Neural cell (in vitro differentiated cells): ENCODE results near the gene SETBP1. TPM values are rescaled to one million over a fixed set of nuclear protein-coding genes. Genes with fewer than 3 reads are reported as not detected.

ENCODE experiments used
- H2AFZ ChIP-seq: fragments of 200-600, 300-800 bp; sonication (generic), shearing (Covaris generic); 2 replicates; pipeline ENCODE4 v1.6.0; 2014; ENCODE audit warnings: low read depth, mild to moderate bottlenecking, antibody characterized with exemption, low read length, moderate library complexity
- H3F3A ChIP-seq: fragments of 200-600 bp; shearing (Covaris generic); 2 replicates; pipeline ENCODE4 v1.6.1; 2016; ENCODE audit warnings: mild to moderate bottlenecking, moderate library complexity, mixed read lengths, antibody characterized with exemption, low read length; ENCODE audit not compliant: insufficient read depth, poor library complexity, severe bottlenecking
- H3K27ac ChIP-seq: fragments of 200-600, 300-800 bp; sonication (generic), shearing (Covaris generic); 2 replicates; pipeline ENCODE4 v1.5.1; 2014; ENCODE audit warnings: mild to moderate bottlenecking, low read length, moderate library complexity
- H3K27me3 ChIP-seq: fragments of 300-800, 200-600 bp; sonication (generic), shearing (Covaris generic); 2 replicates; pipeline ENCODE4 v1.6.0; 2014; ENCODE audit warnings: mild to moderate bottlenecking, low read depth, low read length, moderate library complexity; ENCODE audit not compliant: insufficient read depth
- H3K36me3 ChIP-seq: fragments of 300-800, 200-600 bp; sonication (generic), shearing (Covaris generic); 2 replicates; pipeline ENCODE4 v1.5.1; 2014; ENCODE audit warnings: mild to moderate bottlenecking, antibody characterized with exemption, low read length, moderate library complexity; ENCODE audit not compliant: insufficient read depth
- H3K4me2 ChIP-seq: fragments of 300-800, 200-600 bp; sonication (generic), shearing (Covaris generic); 2 replicates; pipeline ENCODE4 v1.6.0; 2014; ENCODE audit warnings: mild to moderate bottlenecking, low read length
- H3K4me3 ChIP-seq: fragments of 300-800, 200-600 bp; sonication (generic), shearing (Covaris generic); 2 replicates; pipeline ENCODE4 v1.5.1; 2014; ENCODE audit warnings: mild to moderate bottlenecking, low read length, moderate library complexity
- H3K79me2 ChIP-seq: fragments of 200-600 bp; shearing (Covaris generic); replicated peaks from 2 replicates; pipeline ENCODE4 v1.6.0; 2014; ENCODE audit warnings: mild to moderate bottlenecking, low read length, moderate library complexity; ENCODE audit not compliant: insufficient read depth
- H3K9ac ChIP-seq: fragments of 300-800, 200-600 bp; sonication (generic), shearing (Covaris generic); 2 replicates; pipeline ENCODE4 v1.6.1; 2016; ENCODE audit warnings: mild to moderate bottlenecking, low read length, mixed read lengths
- H3K9me2 ChIP-seq: fragments of 200-600 bp; shearing (Covaris generic); 2 replicates; pipeline ENCODE4 v1.6.1; 2016; ENCODE audit warnings: mild to moderate bottlenecking, low read length, mixed read lengths; ENCODE audit not compliant: insufficient read depth
- H3K9me3 ChIP-seq: fragments of 200-600, 300-800 bp; sonication (generic), shearing (Covaris generic); 2 replicates; pipeline ENCODE4 v1.6.1; 2016; ENCODE audit warnings: mild to moderate bottlenecking, mixed run types, low read length, moderate library complexity, mixed read lengths
- H4K20me1 ChIP-seq: fragments of 200-600 bp; shearing (Covaris generic); 2 replicates; pipeline ENCODE4 v1.6.1; 2016; ENCODE audit warnings: mild to moderate bottlenecking, mixed run types; ENCODE audit not compliant: insufficient read depth
- EP300 ChIP-seq: fragments of 450-650 bp; conservative IDR thresholded peaks from 2 replicates; pipeline ENCODE4 v1.6.1; 2014; ENCODE audit warnings: antibody characterized with exemption, mild to moderate bottlenecking, moderate library complexity; ENCODE audit not compliant: poor library complexity, severe bottlenecking
- EZH2 ChIP-seq: fragments of 200-600, 300-800 bp; shearing (Covaris generic), sonication (generic); IDR thresholded peaks from 2 replicates; pipeline ENCODE4 v1.6.1; 2014; ENCODE audit warnings: antibody characterized with exemption, low read length, borderline replicate concordance, mild to moderate bottlenecking; ENCODE audit not compliant: insufficient read depth, poor library complexity, severe bottlenecking
- MXI1 ChIP-seq: fragments of 450-650 bp; conservative IDR thresholded peaks from 2 replicates; pipeline ENCODE4 v1.6.1; 2014; ENCODE audit warnings: antibody characterized with exemption, mild to moderate bottlenecking; ENCODE audit not compliant: poor library complexity, severe bottlenecking
- POLR2AphosphoS5 ChIP-seq: IDR thresholded peaks from 2 replicates; pipeline ENCODE4 v1.6.1; 2012
- RAD21 ChIP-seq: fragments of 450-650 bp; conservative IDR thresholded peaks from 2 replicates; pipeline ENCODE4 v1.6.1; 2014; ENCODE audit warnings: antibody characterized with exemption, mild to moderate bottlenecking, moderate library complexity
- SMC3 ChIP-seq: fragments of 450-650 bp; conservative IDR thresholded peaks from 2 replicates; pipeline ENCODE4 v1.6.1; 2014; ENCODE audit warnings: antibody characterized with exemption, mild to moderate bottlenecking, moderate library complexity; ENCODE audit not compliant: poor library complexity
- TAF1 ChIP-seq: IDR thresholded peaks from 2 replicates; pipeline ENCODE4 v1.6.1; 2012; ENCODE audit warnings: low read depth
- polyA plus RNA-seq: library from polyadenylated mRNA; depleted of rRNA; stranded (reverse); fragments of >200 nt; gene quantifications from 2 replicates; pipeline ENCODE4 v1.2.3, GENCODE V29; 2014
- TF ChIP-seq, protein P1 (sequence below): IDR thresholded peaks from 2 replicates; pipeline ENCODE4 v1.6.1; 2012; ENCODE audit warnings: borderline replicate concordance
- TF ChIP-seq, protein P2 (sequence below): fragments of 450-650 bp; IDR thresholded peaks from 2 replicates; pipeline ENCODE4 v1.5.1; 2014; ENCODE audit warnings: antibody characterized with exemption, mild to moderate bottlenecking, moderate library complexity; ENCODE audit not compliant: poor library complexity, severe bottlenecking

The SETBP1 gene
- polyA plus RNA-seq, 1 donor from 2014 or later = 13.7 TPM

DNA sequence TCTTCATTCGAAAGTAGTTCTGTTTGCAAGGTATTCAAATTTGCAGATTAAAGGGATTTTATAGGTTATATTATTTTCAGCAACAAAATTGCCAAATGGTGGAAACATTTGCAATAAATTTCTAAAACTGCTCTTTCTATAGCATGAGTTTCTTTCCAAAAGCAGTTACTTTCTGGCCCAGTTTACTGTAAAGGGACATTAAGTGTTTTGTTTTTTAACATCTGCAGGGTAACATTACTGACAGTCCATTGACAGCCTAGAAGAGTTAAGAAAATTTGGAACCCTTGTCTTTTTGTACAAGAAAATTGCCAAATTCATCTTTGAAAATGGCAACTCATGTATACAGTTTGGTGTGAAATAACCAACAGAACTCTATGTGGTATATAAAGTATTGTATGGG is 375.1 kb downstream of the SETBP1 start:
- peaks cover 7% of the 10 kb centered on the region for H3K79me2 ChIP-seq
- no peaks in the 10 kb centered on the region for H3K9me2 ChIP-seq
- no peaks in the 10 kb centered on the region for H3K9me3 ChIP-seq
- H3K4me3 ChIP-seq = no peak overlapping the region
- H3K27me3 ChIP-seq = no peaks in the 10 kb centered on the region
- H3F3A ChIP-seq = no peaks in the 10 kb centered on the region
- H3K4me2 ChIP-seq = no peak overlapping the region
- H3K36me3 ChIP-seq = no peaks in the 10 kb centered on the region
- H4K20me1 ChIP-seq = no peaks in the 10 kb centered on the region
- no peak overlapping the region for H2AFZ ChIP-seq
- H3K27ac ChIP-seq = no peak overlapping the region
- no peak for TF ChIP-seq MXI1
- TF ChIP-seq TAF1 = no peak
- no peak for TF ChIP-seq RAD21
- no peak for TF ChIP-seq SMC3
- TF ChIP-seq EZH2 = no peak
- TF ChIP-seq EP300 = no peak
- TF ChIP-seq POLR2AphosphoS5 = no peak
- TF ChIP-seq, protein P1, sequence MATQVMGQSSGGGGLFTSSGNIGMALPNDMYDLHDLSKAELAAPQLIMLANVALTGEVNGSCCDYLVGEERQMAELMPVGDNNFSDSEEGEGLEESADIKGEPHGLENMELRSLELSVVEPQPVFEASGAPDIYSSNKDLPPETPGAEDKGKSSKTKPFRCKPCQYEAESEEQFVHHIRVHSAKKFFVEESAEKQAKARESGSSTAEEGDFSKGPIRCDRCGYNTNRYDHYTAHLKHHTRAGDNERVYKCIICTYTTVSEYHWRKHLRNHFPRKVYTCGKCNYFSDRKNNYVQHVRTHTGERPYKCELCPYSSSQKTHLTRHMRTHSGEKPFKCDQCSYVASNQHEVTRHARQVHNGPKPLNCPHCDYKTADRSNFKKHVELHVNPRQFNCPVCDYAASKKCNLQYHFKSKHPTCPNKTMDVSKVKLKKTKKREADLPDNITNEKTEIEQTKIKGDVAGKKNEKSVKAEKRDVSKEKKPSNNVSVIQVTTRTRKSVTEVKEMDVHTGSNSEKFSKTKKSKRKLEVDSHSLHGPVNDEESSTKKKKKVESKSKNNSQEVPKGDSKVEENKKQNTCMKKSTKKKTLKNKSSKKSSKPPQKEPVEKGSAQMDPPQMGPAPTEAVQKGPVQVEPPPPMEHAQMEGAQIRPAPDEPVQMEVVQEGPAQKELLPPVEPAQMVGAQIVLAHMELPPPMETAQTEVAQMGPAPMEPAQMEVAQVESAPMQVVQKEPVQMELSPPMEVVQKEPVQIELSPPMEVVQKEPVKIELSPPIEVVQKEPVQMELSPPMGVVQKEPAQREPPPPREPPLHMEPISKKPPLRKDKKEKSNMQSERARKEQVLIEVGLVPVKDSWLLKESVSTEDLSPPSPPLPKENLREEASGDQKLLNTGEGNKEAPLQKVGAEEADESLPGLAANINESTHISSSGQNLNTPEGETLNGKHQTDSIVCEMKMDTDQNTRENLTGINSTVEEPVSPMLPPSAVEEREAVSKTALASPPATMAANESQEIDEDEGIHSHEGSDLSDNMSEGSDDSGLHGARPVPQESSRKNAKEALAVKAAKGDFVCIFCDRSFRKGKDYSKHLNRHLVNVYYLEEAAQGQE = no peak
- TF ChIP-seq, protein P2, sequence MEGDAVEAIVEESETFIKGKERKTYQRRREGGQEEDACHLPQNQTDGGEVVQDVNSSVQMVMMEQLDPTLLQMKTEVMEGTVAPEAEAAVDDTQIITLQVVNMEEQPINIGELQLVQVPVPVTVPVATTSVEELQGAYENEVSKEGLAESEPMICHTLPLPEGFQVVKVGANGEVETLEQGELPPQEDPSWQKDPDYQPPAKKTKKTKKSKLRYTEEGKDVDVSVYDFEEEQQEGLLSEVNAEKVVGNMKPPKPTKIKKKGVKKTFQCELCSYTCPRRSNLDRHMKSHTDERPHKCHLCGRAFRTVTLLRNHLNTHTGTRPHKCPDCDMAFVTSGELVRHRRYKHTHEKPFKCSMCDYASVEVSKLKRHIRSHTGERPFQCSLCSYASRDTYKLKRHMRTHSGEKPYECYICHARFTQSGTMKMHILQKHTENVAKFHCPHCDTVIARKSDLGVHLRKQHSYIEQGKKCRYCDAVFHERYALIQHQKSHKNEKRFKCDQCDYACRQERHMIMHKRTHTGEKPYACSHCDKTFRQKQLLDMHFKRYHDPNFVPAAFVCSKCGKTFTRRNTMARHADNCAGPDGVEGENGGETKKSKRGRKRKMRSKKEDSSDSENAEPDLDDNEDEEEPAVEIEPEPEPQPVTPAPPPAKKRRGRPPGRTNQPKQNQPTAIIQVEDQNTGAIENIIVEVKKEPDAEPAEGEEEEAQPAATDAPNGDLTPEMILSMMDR = no peak
- no peak overlapping the region for H3K9ac ChIP-seq

DNA sequence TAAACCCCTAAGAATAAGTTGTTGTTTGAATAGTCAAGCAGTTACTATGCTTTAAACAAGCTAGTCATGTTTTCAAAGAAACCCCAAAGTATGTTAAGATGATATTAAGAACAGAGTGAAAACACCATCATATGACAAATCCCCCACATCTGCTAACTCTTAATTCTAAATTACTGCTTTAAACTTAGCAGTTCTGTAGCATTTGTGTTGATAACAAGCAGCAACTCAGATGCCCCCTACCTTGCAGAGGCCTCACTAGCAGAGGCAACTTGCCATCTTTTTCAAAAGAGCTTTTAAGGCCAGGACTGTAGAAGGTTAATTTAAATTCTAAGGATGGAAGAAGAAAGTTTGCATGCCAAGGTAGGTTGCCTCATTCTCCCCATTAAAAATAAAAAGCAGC is 376.2 kb downstream of the SETBP1 start:
- H4K20me1 ChIP-seq = no peaks in the 10 kb centered on the region
- H3K4me3 ChIP-seq = no peak overlapping the region
- no peak overlapping the region for H3K4me2 ChIP-seq
- H3F3A ChIP-seq = no peaks in the 10 kb centered on the region
- H3K9me3 ChIP-seq = no peaks in the 10 kb centered on the region
- H3K27me3 ChIP-seq = no peaks in the 10 kb centered on the region
- no peaks in the 10 kb centered on the region for H3K9me2 ChIP-seq
- H3K36me3 ChIP-seq = no peaks in the 10 kb centered on the region
- H2AFZ ChIP-seq = no peak overlapping the region
- no peak overlapping the region for H3K9ac ChIP-seq
- H3K79me2 ChIP-seq = peaks cover 7% of the 10 kb centered on the region
- H3K27ac ChIP-seq = no peak overlapping the region
- TF ChIP-seq EZH2 (no peak), RAD21 (no peak), TAF1 (no peak), SMC3 (no peak), EP300 (no peak), MXI1 (no peak), POLR2AphosphoS5 (no peak)
- TF ChIP-seq, protein P2 = no peak
- TF ChIP-seq, protein P1 = no peak
